Chondrocyte (in vitro differentiated cells): ENCODE measurements around the gene MPPE1. TPM values are rescaled to one million over a fixed set of nuclear protein-coding genes. Genes with fewer than 3 reads are reported as not detected.

Experiments
- DNase-seq: peaks from one replicate; pipeline ENCODE4 v3.0.0; 2021; ENCODE audit warnings: mixed read lengths, low spot score
- H3K27ac Mint-ChIP-seq: one replicate; pipeline ENCODE4 v1.8.0; 2021; ENCODE audit warnings: mild to moderate bottlenecking, moderate library complexity, mixed read lengths; ENCODE audit not compliant: unreplicated experiment
- H3K27me3 Mint-ChIP-seq: 2 replicates; pipeline ENCODE4 v1.8.0; 2021; ENCODE audit warnings: low read depth, mixed read lengths
- H3K36me3 Mint-ChIP-seq: 2 replicates; pipeline ENCODE4 v1.8.0; 2021; ENCODE audit warnings: low read depth, mixed read lengths
- H3K4me1 Mint-ChIP-seq: 2 replicates; pipeline ENCODE4 v1.8.0; 2021; ENCODE audit warnings: low read depth, mild to moderate bottlenecking, mixed read lengths
- H3K4me3 Mint-ChIP-seq: one replicate; pipeline ENCODE4 v1.8.0; 2021; ENCODE audit warnings: mild to moderate bottlenecking, moderate library complexity, mixed read lengths; ENCODE audit not compliant: unreplicated experiment
- H3K9me3 Mint-ChIP-seq: 2 replicates; pipeline ENCODE4 v1.8.0; 2021; ENCODE audit warnings: low read depth, mixed read lengths
- total RNA-seq: library from RNA; stranded (reverse); gene quantifications from 3 replicates; pipeline ENCODE4 v1.2.1, GENCODE V29; 2021
- TF ChIP-seq, protein P1 (sequence below): fragments of 200-600 bp; sonication (generic); IDR thresholded peaks from 2 replicates; pipeline ENCODE4 v1.5.0; 2021; ENCODE audit warnings: antibody characterized with exemption, mild to moderate bottlenecking, moderate library complexity

Gene MPPE1
- total RNA-seq, 1 donor from 2014 or later = 38.2 TPM

DNA sequence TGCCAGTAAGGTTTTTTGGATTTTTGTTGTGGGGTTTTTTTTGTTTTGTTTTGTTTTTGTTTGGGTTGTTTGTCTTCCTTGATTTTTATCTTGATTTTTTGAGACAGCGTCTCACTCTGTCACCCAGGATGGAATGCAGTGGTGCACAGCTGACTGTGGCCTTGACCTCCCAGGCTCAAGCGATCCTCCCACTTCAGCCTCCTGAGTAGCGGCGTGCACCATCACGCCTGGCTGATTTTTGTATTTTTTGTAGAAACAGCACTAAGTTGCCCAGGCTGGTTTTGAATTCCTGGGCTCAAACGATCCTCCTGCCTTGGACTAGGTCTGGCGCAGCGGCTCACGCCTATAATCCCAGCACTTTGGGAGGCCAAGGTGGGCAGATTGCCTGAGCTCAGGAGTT, 16.4 kb downstream of the MPPE1 start:
- H3K4me3 Mint-ChIP-seq = no peak overlapping the region
- H3K4me1 Mint-ChIP-seq = peaks cover 17% of the 10 kb centered on the region
- no peaks in the 10 kb centered on the region for H3K9me3 Mint-ChIP-seq
- TF ChIP-seq, protein P1, sequence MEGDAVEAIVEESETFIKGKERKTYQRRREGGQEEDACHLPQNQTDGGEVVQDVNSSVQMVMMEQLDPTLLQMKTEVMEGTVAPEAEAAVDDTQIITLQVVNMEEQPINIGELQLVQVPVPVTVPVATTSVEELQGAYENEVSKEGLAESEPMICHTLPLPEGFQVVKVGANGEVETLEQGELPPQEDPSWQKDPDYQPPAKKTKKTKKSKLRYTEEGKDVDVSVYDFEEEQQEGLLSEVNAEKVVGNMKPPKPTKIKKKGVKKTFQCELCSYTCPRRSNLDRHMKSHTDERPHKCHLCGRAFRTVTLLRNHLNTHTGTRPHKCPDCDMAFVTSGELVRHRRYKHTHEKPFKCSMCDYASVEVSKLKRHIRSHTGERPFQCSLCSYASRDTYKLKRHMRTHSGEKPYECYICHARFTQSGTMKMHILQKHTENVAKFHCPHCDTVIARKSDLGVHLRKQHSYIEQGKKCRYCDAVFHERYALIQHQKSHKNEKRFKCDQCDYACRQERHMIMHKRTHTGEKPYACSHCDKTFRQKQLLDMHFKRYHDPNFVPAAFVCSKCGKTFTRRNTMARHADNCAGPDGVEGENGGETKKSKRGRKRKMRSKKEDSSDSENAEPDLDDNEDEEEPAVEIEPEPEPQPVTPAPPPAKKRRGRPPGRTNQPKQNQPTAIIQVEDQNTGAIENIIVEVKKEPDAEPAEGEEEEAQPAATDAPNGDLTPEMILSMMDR = no peak
- no peak overlapping the region for H3K27ac Mint-ChIP-seq
- H3K27me3 Mint-ChIP-seq = no peaks in the 10 kb centered on the region
- H3K36me3 Mint-ChIP-seq = peaks cover 20% of the 10 kb centered on the region
- DNase-seq = no peak

DNA sequence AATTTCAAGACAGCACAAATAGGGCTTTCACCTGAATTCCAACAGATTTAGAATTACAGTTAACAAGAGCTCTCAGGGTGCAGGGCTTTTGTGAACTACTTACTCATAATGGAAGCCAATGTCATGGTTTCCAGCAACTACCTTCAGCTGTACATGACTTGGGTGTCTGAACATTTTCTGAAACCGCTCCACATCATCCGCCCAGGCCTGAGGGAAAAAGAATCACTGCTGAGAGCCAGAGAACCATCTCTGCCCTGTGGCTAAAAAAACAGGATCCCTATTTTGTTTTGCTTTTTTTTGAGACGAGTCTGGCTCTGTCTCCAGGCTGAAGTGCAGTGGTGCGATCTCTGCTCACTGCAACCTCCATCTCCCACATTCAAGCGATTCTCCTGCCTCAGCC, 18.8 kb downstream of the MPPE1 start:
- TF ChIP-seq, protein P1 = no peak
- H3K9me3 Mint-ChIP-seq = no peaks in the 10 kb centered on the region
- H3K27me3 Mint-ChIP-seq = no peaks in the 10 kb centered on the region
- no peak overlapping the region for H3K27ac Mint-ChIP-seq
- peaks cover 10% of the 10 kb centered on the region for H3K4me1 Mint-ChIP-seq
- no peak overlapping the region for H3K4me3 Mint-ChIP-seq
- no peak for DNase-seq
- peaks cover 28% of the 10 kb centered on the region for H3K36me3 Mint-ChIP-seq

DNA sequence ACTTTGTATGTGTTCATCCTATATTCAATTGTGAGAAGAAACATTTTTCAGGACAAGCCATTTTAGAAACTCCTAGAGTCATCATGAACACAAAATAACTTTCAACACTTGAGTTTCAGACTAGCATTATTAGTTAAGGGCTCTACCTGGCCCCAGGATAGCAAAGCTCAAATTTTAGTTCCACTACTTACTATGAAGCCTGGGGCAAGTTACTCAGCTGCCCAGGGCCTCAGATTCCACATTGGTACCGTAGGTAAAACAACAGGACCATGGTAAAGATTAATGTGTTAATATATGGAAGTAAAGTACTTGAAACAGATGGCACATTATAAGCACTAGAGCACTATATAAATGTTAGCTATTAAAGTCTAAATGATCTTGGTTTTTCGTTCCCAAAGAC, 19.4 kb downstream of the MPPE1 start:
- Mint-ChIP-seq H3K27me3 (no peaks in the 10 kb centered on the region), H3K4me3 (no peak overlapping the region), H3K9me3 (no peaks in the 10 kb centered on the region), H3K27ac (no peak overlapping the region), H3K4me1 (peaks cover 7% of the 10 kb centered on the region), H3K36me3 (peaks cover 33% of the 10 kb centered on the region)
- TF ChIP-seq, protein P1 = no peak
- no peak for DNase-seq

DNA sequence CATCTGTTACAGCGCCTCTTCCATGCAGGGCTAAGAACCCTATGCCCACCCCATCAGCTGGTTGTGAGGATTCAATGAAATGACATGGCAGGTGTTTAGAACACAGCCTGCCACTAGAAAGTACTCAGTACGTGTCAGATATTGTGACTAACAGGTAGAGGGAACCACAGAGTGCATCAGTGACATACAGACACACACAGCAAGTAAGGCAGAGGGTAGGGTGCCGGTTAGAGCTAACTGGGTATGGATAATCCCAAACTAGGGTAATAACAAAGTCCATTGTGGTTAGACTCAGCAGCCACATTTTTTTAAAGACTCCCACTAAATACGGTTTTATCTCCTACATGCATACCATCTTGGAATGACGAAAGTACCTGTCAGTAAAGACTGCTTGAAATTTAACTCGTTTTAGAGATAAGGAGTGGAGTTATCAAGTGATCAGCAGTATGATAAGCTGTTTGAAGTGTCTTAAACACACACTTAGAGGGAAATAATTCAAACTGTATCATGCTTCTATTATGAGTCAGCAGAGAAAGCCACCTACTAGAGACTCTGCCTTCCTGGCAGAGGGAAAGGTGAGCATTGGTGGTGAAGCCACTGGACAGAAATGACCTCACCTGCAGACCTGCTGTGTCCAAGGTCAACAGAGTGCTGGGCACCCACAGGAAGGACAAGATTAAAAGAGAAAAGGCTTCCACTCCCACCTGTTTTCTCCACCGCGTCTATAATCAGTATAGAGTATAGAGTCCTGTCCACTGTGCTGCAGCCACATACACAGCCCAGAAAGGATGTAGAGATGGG, 20.6 kb downstream of the MPPE1 start:
- peaks cover 33% of the 10 kb centered on the region for H3K36me3 Mint-ChIP-seq
- H3K4me1 Mint-ChIP-seq = peaks cover under 1% of the 10 kb centered on the region
- TF ChIP-seq, protein P1 = no peak
- no peaks in the 10 kb centered on the region for H3K9me3 Mint-ChIP-seq
- no peak overlapping the region for H3K4me3 Mint-ChIP-seq
- H3K27me3 Mint-ChIP-seq = no peaks in the 10 kb centered on the region
- H3K27ac Mint-ChIP-seq = no peak overlapping the region
- DNase-seq = no peak

DNA sequence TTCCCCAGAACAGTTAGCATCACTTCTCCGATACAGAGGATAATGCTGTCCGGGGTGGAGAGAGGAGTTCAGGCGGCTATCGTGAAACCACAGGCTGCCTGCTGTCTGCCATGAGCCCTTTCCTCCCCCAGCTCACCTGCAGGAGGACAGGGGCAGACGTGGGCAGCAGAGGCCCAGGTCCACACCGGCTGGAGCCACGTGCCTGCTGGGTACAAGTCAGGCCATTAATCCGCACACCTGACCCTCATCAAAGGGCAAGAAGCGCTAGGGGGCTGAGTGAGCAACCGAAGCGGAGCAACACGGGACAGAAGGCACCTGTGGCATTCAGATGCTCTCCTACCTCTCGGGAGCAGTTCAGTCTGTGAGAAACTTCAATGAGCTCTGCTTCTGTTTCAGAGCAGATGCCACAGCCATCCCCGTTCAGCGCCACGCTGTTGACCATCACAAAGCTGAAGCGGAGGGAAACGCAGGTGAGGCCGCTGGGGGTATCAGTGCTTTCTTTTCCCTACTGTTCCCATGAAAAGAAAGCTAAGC, 21.5 kb downstream of the MPPE1 start:
- Mint-ChIP-seq H3K27ac (no peak overlapping the region), H3K36me3 (peaks cover 33% of the 10 kb centered on the region)

More for the DNA sequence above, 21.5 kb downstream of the MPPE1 start:
- Mint-ChIP-seq H3K4me1 (no peaks in the 10 kb centered on the region), H3K4me3 (no peak overlapping the region), H3K27me3 (no peaks in the 10 kb centered on the region), H3K9me3 (no peaks in the 10 kb centered on the region)
- TF ChIP-seq, protein P1 = no peak
- no peak for DNase-seq
